HT1080 (cell line): ENCODE data around the gene NR3C1. TPM values are rescaled to one million over a fixed set of nuclear protein-coding genes. Genes with fewer than 3 reads are reported as not detected.
A peak's percentile ranks its signal among the peaks of the same experiment; 100 is the strongest.

Experiments used
- DNase-seq: peaks from one replicate; pipeline ENCODE4 v3.0.0-alpha.2; 2015; ENCODE audit warnings: low read depth
- small RNA-seq: library from RNA; depleted of rRNA; stranded (forward); fragments of <200 nt; gene quantifications from one replicate; pipeline ENCODE3, GENCODE V24; 2014
- total RNA-seq: library from RNA; depleted of rRNA; stranded (reverse); fragments of >200 nt; shearing (Covaris generic); gene quantifications from 2 replicates; pipeline ENCODE4 v1.2.3, GENCODE V29; 2014

NR3C1 gene
- total RNA-seq, 1 experiment from 2014 or later: 40.3 TPM

DNA sequence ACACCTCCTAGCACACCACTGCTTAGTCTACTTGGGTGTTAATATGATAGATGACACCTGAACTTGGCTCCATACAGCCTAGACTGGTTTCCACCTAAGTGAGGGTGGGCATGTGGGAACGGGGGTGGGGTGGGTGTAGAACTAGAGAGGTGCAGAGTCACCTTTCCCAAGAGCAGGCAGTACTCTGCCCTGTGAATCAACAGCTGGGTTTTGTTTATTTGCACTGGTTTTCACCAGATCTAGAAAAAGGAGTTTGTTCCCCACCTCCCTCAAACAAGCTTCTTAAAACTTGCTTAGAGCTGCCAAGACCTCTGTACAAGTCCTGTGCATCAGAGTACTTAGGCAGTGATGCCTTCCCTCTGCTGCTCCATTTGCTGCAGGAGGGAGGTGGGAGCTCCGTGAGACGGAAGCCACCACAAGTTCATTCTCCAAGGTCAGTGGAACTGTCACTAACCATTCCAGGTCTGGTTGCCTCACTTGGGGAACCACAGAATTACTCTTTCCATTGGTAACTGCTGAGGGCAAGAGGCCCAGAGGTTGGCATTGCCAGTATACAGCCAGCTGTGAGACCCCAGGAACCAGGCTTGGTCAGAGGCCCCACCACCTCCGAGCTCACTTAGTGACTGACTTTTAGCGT is 163.5 kb downstream of the NR3C1 start:
- DNase-seq: no peak

- DNase-seq: no peak
Observed at GRCh38 chr5:143238620-143239019, 164.9 kb downstream of the NR3C1 start.

DNA sequence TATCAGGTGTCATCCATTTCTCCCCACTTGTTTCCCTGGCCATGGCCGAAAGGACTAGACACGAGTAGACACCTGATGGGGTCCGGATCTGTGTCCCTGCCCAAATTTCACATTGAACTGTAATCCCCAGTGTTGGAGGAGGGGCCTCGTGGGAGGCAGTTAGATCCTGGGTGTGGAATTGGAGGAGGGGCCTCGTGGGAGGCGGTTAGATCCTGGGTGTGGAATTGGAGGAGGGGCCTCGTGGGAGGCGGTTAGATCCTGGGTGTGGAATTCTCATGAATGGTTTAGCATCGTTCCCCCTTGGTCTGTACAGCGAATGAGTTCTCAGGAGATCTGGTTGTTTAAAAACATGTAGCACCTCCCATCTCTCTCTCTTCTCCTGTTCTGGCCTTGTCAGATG is 165.8 kb downstream of the NR3C1 start:
- DNase-seq: no peak

- DNase-seq: no peak
Observed at GRCh38 chr5:143236682-143237081, 166.8 kb downstream of the NR3C1 start.

- DNase-seq: peak; percentile 19
Observed at GRCh38 chr5:143235423-143235822, 168.1 kb downstream of the NR3C1 start.

DNA sequence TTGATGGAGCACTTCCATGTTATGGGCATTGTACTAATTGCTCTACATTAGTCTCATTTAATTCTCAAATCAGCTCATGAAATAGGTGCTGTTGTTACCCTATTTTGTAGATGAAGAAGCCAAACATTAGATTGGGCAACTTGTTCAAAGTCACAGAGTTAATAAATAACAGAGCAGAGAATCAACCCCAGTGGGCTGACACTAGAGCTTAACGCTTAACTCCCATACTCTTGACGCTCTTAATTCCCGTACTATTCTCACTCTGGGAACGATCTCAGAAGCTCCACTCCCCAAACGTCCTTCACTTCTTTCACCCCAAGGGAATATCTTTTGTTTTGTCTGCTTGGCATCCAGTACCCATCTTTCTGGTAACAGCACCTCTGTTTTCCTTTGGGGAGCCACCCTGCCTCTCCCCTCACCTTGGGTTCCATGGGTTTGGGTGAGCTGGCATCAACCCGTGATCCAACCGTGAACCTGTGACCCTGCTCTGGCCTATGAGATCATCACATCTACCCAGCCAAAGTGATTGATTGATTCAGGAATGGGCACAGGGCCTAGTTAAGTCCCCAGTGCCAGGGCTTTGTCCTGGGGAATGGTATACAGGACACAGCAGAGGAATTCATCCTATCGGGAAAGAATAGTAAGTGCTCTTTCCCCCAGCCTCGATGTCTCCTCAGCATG is 169.2 kb downstream of the NR3C1 start:
- no peak for DNase-seq

- DNase-seq: peak; percentile 31
Observed at GRCh38 chr5:143233031-143233430, 170.5 kb downstream of the NR3C1 start.

GRCh38 chr5:143231973-143232812 is 171.3 kb downstream of the NR3C1 start:
- no peak for DNase-seq

DNA sequence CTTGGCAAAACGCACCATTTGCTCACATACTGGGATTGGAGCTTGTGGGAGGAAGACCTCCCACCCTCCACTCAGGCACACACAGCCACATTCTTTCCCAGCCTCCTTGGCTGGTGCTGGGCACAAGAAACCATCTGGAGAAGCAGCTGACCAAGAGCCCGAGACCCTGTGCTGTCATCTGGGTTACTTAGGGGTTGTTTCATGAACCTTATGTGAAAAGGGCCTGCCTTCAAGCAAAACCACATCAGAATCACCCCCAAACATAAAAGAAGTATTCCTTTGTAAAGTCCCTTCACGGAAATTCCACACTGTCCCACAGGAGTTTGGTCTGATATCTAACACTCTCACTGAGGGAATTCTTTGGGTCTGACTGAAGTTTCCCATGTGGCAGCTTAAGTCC is 172.1 kb downstream of the NR3C1 start:
- DNase-seq: no peak

DNA sequence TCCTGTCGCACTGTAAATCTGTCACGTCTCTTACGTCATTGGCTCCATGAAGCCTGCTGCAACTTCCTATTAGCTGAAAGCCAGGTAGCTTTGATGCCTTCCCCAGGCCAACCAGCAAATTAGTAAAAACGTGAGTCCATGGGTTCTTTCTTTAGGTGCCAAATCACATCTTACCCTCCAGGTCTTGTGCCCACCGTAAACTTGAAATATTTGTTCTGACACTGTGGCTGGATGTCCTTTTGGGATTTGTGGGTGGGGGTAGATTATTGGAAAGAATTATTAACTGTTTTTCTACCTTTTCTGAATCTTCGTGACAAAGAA is 172.8 kb downstream of the NR3C1 start:
- no peak for DNase-seq

GRCh38 chr5:143229896-143230675 is 173.4 kb downstream of the NR3C1 start:
- DNase-seq: no peak

- DNase-seq: no peak
Observed at GRCh38 chr5:143229426-143229895, 174.0 kb downstream of the NR3C1 start.

DNA sequence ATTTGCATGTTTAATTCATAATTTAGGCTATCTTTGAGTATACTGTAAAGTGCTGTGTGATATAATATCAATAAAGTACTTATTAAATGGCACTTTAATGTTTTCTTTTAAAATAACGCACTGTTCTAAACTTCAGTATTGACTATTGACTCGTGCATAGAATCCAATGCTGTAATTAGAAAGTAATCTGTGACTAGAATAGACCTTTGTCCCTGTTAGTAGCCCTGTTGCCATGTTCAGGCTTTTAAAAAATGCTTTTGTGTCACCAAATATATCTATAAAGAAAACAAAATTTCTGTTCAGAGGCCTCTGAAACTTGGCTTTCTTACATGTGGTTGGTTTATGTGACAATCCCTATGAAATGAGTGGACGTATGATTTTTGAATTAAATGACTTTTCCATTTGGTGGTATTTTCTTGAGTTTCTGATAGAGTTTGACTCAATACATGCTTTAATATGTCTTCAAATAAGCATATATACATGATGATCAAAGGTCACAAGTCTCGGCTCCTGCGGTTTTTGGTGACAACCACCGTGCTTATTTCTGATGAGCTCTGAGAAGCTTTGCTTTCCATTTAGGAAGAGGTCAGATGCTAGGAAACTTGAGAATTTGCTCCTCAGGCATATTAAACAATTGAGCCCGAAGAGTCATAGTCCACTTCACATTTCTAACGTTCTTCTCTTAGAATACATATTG is 174.7 kb downstream of the NR3C1 start:
- no peak for DNase-seq

Small RNA genes within 50 kb of the gene (small RNA-seq; reads per million reads assigned to genes)
- gene AC091925.2: not detected
